SK-N-SH treated with all-trans-retinoic acid at 6 μM for 48 hours (cell line): Measurements from ENCODE around the gene GNG5.

ENCODE experiments used
- BACH2 ChIP-seq: fragments of 250-450 bp; sonication (Bioruptor Pico); IDR thresholded peaks from 2 replicates; pipeline ENCODE4 v1.9.0; 2021; ENCODE audit warnings: mild to moderate bottlenecking, borderline replicate concordance
- SNAI2 ChIP-seq: fragments of 250-450 bp; sonication (Bioruptor Pico); IDR thresholded peaks from 2 replicates; pipeline ENCODE4 v1.5.0; 2020; ENCODE audit warnings: mild to moderate bottlenecking, moderate library complexity
- TOX ChIP-seq: fragments of 250-450 bp; sonication (Bioruptor Pico); IDR thresholded peaks from 2 replicates; pipeline ENCODE4 v1.8.0; 2021; ENCODE audit warnings: mild to moderate bottlenecking, moderate library complexity, borderline replicate concordance
- ZC3H10 ChIP-seq: fragments of 250-450 bp; sonication (Bioruptor Pico); IDR thresholded peaks from 2 replicates; pipeline ENCODE4 v1.5.1; 2021; ENCODE audit warnings: mild to moderate bottlenecking, moderate library complexity
- ZFP3 ChIP-seq: fragments of 250-450 bp; sonication (Bioruptor Pico); IDR thresholded peaks from 2 replicates; pipeline ENCODE4 v1.5.0; 2020; ENCODE audit warnings: mild to moderate bottlenecking, moderate library complexity
- TF ChIP-seq, protein P1 (sequence below): fragments of 250-450 bp; sonication (Bioruptor Pico); IDR thresholded peaks from 2 replicates; pipeline ENCODE4 v1.8.0; 2020; ENCODE audit warnings: mild to moderate bottlenecking, moderate library complexity, borderline replicate concordance
- TF ChIP-seq, protein P2 (sequence below): fragments of 250-450 bp; sonication (Bioruptor Pico); IDR thresholded peaks from 2 replicates; pipeline ENCODE4 v1.8.0; 2021; ENCODE audit warnings: low read depth, mild to moderate bottlenecking, moderate library complexity, borderline replicate concordance
- TF ChIP-seq, protein P3 (sequence below): fragments of 250-450 bp; sonication (Bioruptor Pico); IDR thresholded peaks from 2 replicates; pipeline ENCODE4 v1.5.0; 2020; ENCODE audit warnings: mild to moderate bottlenecking, moderate library complexity

DNA sequence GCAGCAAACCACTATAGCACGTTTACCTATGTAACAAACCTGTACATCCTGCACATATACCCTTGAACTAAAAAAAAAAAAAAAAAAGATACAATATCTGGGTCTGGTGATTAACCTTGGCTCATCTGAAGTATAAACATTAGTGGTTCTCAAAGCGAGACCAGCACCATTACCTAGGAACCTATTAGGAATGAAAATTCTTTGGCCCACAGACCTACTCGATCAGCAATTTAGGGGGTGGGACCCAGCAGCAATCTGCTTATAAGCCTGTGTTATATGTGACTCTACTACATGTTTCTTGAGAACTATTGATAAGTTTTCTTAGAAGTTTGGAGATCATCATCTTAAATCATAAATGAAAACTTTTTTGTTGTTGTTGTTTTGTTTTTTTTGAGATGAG, 9.9 kb downstream of the GNG5 start:
- TF ChIP-seq ZFP3 (CRISPR knock-in tag) (no peak), SNAI2 (no peak), TOX (CRISPR knock-in tag) (no peak), BACH2 (no peak), ZC3H10 (no peak)
- TF ChIP-seq, protein P1, sequence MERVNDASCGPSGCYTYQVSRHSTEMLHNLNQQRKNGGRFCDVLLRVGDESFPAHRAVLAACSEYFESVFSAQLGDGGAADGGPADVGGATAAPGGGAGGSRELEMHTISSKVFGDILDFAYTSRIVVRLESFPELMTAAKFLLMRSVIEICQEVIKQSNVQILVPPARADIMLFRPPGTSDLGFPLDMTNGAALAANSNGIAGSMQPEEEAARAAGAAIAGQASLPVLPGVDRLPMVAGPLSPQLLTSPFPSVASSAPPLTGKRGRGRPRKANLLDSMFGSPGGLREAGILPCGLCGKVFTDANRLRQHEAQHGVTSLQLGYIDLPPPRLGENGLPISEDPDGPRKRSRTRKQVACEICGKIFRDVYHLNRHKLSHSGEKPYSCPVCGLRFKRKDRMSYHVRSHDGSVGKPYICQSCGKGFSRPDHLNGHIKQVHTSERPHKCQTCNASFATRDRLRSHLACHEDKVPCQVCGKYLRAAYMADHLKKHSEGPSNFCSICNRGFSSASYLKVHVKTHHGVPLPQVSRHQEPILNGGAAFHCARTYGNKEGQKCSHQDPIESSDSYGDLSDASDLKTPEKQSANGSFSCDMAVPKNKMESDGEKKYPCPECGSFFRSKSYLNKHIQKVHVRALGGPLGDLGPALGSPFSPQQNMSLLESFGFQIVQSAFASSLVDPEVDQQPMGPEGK (CRISPR knock-in tag), result no peak
- TF ChIP-seq, protein P2, sequence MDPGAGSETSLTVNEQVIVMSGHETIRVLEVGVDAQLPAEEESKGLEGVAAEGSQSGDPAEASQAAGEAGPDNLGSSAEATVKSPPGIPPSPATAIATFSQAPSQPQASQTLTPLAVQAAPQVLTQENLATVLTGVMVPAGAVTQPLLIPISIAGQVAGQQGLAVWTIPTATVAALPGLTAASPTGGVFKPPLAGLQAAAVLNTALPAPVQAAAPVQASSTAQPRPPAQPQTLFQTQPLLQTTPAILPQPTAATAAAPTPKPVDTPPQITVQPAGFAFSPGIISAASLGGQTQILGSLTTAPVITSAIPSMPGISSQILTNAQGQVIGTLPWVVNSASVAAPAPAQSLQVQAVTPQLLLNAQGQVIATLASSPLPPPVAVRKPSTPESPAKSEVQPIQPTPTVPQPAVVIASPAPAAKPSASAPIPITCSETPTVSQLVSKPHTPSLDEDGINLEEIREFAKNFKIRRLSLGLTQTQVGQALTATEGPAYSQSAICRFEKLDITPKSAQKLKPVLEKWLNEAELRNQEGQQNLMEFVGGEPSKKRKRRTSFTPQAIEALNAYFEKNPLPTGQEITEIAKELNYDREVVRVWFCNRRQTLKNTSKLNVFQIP (CRISPR knock-in tag), result no peak
- TF ChIP-seq, protein P3, sequence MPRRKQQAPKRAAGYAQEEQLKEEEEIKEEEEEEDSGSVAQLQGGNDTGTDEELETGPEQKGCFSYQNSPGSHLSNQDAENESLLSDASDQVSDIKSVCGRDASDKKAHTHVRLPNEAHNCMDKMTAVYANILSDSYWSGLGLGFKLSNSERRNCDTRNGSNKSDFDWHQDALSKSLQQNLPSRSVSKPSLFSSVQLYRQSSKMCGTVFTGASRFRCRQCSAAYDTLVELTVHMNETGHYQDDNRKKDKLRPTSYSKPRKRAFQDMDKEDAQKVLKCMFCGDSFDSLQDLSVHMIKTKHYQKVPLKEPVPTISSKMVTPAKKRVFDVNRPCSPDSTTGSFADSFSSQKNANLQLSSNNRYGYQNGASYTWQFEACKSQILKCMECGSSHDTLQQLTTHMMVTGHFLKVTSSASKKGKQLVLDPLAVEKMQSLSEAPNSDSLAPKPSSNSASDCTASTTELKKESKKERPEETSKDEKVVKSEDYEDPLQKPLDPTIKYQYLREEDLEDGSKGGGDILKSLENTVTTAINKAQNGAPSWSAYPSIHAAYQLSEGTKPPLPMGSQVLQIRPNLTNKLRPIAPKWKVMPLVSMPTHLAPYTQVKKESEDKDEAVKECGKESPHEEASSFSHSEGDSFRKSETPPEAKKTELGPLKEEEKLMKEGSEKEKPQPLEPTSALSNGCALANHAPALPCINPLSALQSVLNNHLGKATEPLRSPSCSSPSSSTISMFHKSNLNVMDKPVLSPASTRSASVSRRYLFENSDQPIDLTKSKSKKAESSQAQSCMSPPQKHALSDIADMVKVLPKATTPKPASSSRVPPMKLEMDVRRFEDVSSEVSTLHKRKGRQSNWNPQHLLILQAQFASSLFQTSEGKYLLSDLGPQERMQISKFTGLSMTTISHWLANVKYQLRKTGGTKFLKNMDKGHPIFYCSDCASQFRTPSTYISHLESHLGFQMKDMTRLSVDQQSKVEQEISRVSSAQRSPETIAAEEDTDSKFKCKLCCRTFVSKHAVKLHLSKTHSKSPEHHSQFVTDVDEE (CRISPR knock-in tag), result no peak
